NCI-H524 (cell line): ENCODE measurements around the gene CHD2.
A peak's percentile ranks its signal among the peaks of the same experiment; 100 is the strongest.

ENCODE experiments used
- DNase-seq, 2 experiments: peaks; one replicate each; lab custom pipeline; 2025; lab: John Stamatoyannopoulos, UW

The CHD2 gene

DNA sequence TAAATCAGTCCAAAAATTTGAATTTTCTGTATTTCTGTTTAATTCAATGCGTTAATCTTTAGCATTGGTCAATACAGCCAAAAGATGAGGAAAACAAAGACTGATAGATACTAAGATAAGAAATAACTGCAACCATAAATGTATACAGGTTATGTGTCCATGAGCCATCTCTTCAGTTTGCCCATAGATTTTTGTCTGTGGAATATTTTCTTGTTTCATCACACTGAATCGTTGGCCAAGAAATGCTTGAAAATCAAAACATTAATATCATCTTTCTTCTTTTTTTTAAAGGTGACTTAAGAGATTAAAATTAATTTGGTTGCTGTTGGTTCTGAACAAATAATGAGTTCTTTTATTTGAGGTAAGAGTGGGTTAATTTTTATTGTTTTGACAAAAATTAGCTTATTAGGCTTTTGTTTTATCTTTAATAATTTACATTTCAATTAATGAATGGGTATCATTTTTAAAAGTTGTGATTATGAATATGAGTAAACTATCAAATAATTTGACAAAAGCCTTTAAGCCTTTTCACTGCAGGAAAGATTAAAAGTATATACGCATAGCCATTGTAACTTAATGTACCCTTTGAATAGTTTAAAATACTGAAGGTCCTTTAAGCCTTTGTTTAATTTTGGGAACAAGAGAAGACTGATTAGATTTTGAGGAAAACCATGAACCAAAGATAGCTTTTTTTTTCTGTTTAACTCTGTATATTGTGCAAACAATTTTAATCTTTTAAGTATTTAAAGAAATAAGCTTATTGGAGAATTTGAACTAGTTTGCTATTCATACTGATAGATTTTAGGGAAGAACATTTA lies 14.7 kb upstream of the CHD2 start:
- DNase-seq = no peak

DNA sequence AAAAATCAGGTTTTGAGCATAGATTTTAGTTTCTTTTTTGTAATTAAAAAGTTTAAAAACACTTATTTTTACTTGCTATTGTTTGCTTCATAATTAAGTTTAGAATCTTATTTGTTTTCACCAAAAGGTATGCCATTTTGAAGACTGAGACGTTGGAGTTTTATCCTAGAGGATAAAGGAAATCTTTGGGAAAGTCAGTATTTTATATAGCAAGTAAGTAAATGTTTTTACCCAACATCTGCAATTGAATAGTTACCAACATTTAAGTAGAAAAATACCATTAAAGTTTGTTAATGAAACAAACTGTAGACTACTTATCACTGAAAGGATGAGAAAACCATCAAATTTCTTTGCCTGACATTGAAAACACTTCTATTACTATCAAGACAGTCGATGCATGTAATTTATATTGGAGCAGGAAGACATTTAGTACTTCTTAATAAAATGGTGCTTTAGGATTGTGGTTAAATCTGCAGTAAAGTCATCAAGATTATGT lies 14.0 kb upstream of the CHD2 start:
- no peak for DNase-seq

DNA sequence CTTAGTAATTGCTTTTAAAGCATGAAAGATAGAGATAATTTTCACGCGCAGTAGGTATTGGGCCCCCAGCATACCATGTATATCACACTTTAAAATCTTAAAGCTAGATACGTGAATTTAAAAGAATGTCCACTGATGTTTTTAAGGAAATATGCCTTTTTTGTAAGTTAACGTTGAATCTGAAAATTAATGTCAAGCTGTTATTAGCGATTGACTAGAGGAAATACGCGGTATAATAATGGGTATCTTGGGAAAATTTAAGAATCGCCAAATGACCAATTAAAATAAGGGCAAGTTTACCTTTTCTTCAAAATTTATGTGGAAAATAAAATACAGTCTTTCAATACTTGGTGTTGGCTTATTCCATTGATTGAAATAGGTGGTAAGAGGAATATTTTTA lies 13.3 kb upstream of the CHD2 start:
- DNase-seq = no peak

DNA sequence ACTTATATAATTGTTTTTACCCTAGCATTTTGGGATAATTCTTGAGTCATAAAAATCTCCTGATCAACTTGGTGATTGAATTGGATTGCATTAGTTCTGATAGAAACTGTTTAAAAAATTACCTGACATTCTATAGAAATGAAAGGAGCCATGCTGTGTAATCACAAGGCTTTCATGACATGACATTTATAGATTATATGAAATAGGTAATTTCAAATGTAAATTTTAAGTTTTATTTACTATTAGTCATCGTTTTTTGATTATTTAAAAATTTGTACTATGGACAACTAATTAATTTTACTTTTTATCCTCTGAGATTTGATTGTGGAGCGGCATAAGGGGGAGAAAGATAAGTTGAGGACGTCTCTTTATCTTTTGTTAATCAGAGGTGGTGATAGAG lies 12.3 kb upstream of the CHD2 start:
- no peak for DNase-seq

DNA sequence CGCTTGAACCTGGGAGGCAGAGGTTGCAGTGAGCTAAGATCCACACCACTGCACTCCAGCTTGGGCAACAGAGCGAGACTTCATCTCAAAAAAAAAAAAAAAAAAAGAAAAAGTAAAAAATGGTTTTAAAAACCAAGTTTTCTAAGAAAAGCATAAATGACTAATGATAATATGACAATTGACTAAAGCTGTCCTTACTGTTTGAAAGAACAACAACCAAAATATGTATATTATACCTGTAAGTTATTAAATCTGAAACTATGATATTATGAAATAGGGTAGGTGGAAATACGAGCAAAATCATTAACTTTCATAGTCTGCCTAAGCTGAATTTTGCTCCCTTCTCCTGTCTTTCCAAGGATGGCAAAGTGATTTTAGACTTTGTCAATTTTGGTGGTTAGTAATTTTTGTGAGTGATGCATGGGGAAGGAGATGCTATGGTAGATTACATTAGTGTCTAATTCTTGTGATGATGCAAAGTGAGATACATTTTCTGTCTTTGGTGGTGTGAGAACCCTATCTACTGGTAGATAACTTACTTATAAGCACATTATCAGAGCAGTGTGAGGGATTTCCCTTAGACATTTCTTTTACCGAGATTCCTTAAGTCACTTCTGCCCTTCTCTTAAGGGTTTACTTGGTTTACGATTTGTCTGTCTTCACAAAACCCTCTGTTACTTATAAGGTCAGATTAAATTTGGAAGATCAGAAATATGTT lies 10.6 kb upstream of the CHD2 start:
- DNase-seq = no peak

DNA sequence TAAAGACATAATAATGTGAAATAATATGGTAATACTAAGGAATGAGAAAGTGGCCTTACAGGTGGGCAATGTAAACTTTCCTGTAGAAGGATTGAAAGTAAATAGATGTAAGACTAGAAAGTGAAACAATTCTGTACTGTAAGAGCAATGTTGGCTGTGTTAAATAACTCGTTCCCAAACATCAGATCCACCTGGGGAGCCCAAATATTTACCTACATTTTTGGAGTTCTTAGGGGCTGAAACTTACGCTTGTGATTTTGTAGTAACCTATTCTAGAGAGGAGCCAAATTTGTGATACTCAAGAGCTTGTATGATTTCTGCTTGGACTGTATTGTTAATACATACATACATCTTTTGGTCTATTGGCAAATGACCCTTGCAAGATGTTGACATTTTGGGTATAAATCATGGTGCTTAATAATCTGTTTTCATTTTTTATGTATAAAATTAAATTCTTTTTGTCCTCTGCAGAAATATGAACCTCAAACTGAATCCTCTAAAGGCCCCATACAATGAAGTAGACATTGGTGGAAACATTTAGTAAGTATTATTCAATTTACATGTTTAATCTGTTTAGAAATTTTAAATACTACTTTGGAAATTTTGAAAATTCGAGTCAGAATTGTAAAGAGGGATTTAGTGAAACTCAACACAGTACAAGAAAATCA lies 8.5 kb upstream of the CHD2 start:
- DNase-seq = no peak

DNA sequence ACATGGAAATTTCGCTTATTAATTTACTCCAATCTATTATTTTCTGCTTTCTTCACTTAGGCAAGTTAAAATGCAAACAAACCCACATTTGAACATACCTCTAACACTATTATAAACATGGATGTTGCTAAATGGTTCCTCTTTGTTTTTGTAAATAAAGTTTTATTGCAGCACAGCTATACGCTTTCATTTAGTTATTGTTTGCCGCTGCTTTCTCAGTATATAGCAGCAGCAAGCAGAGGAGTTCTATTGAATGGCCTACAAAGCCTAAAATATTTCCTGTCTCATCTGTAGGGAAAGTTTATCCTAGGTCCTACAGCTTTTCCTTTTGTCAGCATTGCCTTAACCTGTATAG lies 7.9 kb upstream of the CHD2 start:
- DNase-seq = no peak

DNA sequence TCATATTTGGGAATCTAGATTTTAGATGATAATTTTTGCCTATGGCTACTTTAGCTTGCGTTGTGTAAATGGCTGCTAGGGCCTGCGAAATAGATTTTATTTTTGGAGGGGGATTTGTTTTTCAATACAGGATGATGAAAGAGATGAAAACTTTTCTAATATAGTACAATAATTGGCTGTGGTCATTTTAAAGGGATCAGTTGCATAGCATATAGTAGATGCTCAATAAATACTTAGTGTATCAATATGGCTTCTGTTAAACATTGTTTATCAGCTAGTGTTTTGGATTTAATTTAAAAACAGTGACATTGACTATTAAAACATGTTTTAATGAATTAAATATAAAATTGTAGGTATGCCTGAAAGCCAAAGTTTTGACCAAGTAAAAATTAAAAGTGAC lies 6.9 kb upstream of the CHD2 start:
- DNase-seq = no peak

DNA sequence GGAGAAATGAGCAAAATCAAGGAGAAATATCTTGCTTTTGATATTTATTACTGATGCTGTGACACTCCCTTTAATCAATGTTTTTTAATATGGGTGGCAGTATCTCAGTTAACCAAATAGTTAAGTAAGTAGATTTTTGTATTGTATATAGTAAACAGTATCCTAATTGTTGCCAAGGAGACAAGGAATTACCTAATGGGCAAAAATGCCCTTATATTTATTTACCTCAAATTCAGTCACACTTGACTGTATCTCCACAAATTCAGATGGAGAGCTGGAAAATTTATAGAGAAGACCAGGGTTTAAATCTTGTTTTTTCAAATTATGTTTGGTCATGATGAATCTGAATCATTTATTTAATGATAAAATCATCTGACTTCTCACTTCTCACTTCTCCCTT lies 3.6 kb upstream of the CHD2 start:
- no peak for DNase-seq

DNA sequence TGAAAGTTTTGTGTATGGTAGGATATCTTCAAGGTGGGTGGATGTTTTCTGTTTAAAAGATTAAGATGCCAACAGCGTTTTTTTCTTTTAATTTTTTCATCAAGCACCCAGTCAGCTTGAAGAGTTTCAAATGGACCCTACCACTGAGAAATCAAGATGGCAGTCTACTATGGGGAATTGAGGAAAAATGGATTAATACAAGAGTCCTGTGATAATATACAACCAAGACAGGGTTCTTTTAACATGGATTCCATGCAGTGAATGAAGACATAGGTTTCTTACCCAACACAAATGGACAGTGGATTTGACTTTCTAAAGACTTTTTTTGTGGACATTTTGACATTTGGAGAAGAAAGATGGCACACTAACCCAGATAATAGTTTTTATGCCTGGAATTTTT lies 2.5 kb upstream of the CHD2 start:
- DNase-seq = no peak

DNA sequence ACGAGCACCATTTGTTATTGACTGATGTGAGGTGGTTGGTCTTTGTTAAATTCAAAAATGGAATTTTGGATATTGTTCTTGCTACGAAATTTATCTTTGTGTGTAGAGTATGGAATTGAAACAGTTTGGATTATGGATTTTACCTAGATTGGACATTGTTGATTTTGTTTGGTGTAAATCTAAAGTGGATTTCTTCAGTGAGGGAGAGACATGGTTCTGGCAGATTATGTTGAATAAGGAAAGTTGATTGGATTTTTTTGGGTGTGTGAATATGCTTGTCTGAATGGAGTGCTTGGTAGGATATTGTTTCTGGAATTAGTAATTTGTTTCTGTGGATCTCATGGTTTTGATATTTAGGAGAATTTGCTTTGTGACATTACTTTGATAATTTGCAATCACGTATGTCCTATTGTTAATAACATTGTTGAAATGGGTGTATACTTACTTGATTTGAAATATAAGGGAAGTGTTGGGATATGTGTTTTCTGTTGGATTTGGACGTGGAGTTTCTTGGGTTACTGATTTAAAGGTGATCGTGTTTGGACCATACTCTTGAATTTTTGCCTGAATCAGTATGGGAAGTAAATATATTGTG lies 1.0 kb upstream of the CHD2 start:
- DNase-seq = no peak

DNA sequence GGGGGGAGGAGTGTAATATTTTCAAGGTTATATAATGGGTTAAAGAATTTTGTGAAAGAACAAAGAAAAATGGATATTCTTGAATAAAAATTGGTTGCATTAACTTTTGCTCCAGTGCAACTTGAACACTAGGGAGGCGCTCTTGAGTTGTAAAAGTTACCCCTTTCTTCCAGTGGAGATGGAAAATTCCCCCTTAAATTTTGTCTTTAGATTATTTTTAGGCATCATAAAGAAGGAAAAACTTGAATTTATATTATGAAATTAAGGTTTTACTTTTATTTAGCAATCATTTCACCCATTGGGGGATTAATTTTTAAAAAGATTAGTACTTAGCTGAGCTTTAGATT lies 550 bp upstream of the CHD2 start:
- DNase-seq = peak in 1 of 2 experiments; percentile 61

DNA sequence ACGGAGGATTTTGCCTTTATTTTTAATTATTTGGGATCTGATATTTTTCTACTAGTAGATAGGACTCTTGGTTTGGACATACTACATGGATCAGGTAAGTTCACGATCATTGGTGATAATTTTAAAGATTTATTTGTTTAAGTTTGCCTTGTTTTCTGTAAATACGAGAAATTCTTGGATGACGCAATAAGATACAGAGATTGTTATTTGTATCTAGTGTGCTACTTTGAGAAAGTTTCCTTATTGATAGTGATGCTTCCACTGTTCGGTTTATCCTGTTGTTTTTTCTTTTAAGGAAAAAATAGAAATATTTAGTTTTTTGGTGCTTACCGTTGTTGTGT lies 577 bp downstream of the CHD2 start:
- DNase-seq = no peak

DNA sequence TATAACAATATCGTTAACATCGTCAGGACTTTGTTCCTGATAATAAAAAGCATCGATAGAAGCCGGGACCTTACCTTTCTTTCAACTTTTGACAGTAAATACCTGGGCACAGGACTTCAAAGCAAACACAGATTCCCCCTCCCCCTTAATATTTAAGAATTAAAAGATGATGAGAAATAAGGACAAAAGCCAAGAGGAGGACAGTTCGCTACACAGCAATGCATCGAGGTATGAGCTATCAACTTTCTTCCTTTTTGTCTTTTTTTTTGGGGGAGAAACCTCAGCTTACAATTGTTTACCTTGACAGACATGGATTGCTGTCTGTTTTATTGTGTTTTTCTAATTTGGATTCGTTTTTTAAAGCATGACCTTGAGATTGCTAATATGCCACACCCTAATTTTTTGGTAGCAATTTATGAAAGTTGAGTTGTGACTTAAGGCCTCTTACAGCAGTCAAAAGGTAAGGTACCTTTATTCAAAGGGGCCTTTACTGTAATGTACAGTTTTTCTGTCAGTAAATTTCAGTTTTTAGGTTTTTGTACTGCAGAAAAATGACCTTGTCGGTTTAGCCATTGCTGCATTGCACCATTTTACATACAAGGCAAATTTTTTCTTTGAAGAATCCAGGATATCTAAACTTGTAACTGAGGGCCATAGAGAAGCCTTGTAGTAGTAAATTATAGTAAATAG lies 1.1 kb downstream of the CHD2 start:
- peak in 1 of 2 experiments; percentile 28 for DNase-seq

DNA sequence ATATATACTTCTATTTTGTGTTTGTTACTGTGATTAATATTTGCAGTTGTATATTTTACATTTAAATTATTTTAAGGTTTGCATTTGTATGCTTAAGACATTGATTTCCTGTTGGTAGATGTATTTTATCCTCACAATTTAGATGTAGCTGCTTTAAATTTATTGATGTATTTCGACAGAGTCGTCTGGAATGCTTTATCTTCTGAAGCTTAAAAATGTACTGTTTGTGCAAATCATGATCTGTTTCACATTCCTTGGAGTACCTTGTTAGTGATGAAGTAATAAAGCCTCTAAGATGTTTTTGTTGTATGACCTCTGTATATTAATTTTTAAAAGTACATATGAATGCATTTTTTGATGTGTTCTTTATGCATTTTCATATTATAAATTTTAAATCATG lies 1.9 kb downstream of the CHD2 start:
- no peak for DNase-seq

DNA sequence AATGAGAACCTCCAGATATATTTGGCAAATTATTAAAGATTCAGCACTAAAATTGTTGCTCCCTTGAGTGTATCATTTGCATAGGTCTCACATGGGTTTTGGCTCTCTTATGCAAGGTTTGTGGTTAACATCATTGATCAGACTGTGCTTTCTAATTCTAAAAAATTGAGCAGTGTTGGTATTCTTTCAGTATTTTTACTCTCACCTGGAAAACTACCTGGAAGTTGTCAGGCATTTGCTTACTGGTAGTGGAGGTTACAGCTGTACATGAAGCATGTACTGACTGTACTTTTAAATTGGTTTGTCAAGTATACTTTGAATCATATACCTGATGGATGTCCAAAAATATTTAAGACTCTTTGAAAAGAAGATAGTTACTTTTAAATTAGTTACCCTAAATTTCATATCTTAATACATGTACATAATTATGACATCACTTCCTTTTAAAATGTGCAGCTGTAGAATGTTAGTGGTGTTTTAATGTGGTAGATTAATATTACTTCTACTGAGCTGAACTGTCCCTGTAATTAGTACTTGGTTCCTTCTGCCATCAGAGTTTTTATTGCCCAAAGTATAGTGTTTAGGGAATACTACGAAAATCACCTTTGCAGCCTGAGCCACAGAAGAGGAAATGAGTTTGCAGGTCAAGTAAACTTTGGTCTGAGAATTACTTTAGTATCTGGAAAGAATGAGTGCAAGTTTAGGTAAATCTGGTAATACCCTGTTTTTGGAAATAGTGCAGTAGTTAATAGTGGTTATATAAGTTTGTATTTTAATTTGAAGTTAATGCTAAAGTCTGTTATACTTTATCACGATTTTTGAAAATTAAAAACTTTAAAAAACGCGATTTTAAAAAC lies 2.8 kb downstream of the CHD2 start:
- DNase-seq = no peak

DNA sequence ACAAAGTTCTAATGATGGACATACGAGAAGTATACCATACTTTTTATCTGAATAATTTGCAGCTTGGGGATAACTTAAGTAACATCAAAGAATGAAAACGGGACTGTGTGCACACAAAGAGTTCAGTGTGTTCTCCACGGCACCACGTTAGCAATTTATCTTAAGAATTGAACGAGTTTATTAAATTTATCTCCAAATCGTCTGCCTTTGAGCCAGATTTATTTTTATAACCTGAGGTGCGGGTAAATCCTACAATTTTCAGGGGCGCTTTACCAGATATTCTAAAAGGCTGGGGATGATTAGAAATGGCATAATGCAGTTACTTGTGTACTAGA lies 3.5 kb downstream of the CHD2 start:
- DNase-seq = no peak

DNA sequence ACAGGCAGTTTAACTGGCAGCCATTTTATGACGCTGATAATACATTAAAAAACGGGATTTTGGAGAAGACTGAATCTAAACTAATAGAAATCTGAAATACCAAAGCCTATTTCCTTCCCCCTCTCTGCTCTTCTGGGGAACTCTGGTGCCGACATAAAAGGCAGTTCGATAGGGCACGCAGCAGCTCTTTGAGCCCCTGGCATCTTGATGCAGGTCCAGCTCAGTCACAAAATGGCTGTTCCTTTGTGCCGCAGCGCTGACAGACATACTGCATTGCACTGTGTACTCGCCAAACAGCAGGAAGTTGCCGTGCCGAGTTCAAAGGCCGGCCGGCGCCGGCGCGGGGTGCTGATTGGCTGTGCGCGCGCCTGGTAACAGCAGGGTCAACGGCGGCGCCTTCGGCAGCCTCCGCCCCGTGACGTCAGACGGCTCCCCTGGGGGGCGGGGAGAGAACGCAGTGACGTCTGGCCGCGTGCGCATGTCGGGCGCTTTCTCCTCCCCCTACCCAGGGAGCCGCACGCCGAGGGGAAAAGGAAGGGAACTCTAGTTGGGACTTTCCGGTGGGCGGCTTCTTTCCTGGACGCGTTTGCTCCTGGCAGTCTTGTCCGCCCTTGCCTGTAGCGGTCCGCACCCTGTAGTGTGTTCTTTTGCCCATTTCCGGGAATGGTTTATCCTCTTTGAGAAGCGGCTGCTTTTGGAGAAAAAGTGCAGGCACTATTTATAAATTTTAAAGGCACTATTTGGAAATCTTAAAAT lies 4.0 kb downstream of the CHD2 start:
- peak; percentile 99 to 100 for DNase-seq

DNA sequence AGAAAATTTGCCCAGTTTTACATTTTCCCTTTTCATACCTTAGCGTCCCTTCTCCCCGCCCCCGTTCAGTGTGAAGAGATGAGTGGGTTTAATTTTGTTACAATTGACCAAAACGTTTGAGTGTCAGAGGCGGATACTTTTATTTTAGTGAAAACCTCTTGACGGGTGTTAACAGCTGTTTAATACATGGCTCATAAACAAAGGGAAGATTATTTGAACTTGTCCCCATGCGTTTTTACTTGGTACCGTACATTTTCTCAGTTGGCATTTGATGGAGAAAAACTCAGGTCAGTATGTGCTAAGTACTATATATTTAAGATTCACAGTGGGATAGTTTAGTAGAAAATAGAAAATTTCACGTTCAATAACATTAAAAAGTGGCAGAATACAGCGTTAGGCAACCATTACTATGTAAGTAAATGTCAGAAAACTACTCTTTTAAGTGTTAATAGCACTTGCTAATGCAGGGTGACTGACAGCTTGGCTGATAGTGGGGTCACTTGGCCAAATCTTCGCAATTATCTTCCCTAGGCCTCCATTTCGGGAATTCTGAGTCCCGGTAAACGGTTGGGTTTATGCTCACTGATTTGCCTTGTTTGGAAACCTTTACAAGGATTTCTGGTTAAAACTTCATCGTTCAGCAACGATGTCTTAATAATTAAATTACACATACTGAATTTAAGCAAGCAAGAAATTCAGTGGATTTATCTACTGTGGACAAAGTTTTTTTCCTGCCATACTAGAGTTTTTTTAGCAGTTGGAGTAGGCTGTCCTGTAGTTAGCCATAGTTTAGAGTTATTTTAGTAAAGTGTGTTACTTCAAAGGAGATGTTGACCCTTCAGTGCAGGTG lies 4.8 kb downstream of the CHD2 start:
- peak in 1 of 2 experiments; percentile 51 for DNase-seq

DNA sequence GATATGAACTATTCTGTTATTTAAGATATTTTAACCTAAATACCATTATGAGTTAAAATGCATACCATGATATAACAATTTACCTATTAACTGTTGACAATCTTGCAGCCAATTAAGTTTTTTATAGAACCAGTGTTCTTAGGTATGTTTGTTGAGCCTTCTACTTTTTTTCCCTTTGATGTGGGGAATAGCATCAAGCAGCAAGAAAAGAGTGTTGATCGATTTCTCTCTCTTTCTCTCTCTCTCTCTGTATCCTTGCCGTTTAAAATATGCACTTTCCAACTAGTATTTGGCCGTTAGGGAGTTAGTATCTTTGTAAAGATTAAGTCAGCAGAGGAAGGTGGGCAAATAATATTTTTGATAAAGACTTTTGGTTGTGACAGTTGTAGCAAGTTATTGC lies 5.9 kb downstream of the CHD2 start:
- DNase-seq = no peak
